GM12872 (cell line): ENCODE results near the gene TBL1XR1.

ENCODE experiments used
- CTCF ChIP-seq: IDR thresholded peaks from 3 replicates; pipeline ENCODE4 v1.5.1; 2011; ENCODE audit warnings: low read depth, mild to moderate bottlenecking, low read length, moderate library complexity; ENCODE audit not compliant: insufficient read depth

Gene TBL1XR1

GRCh38 chr3:177196008-177196455 lies 1.2 kb downstream of the TBL1XR1 start:
- no peak for TF ChIP-seq CTCF

- no peak for TF ChIP-seq CTCF
Observed at GRCh38 chr3:177195242-177195991, 1.9 kb downstream of the TBL1XR1 start.

GRCh38 chr3:177194299-177194698 lies 3.0 kb downstream of the TBL1XR1 start:
- TF ChIP-seq CTCF, result no peak

GRCh38 chr3:177193688-177194268 lies 3.5 kb downstream of the TBL1XR1 start:
- TF ChIP-seq CTCF, result no peak

- TF ChIP-seq CTCF, result no peak
Observed at GRCh38 chr3:177190756-177191681, 6.3 kb downstream of the TBL1XR1 start.

GRCh38 chr3:177186306-177186705 lies 11.0 kb downstream of the TBL1XR1 start:
- no peak for TF ChIP-seq CTCF

- TF ChIP-seq CTCF, result no peak
Observed at GRCh38 chr3:177185035-177185574, 12.2 kb downstream of the TBL1XR1 start.
